Measurements from ENCODE around the gene NQO2. TPM values are rescaled to one million over a fixed set of nuclear protein-coding genes. Genes with fewer than 3 reads are reported as not detected.
A peak's percentile ranks its signal among the peaks of the same experiment; 100 is the strongest.

The NQO2 gene
- polyA plus RNA-seq, 1 of the 3 experiments (the other 2 are of a cell fraction): 19.2 TPM

- no peak for TF ChIP-seq RFX5 (IDR thresholded peaks at IDR 0.05; ENCODE audit: low read length)
- ChIA-PET CTCF (interaction anchor here (1.0 kb wide), 1 partner anchor 15 kb away, joined by 3 read pairs; no protein-coding TSS in a partner anchor), POLR2A (no interaction called here)
- peaks cover 6 to 9% of the 10 kb centered on the region in 2 experiments; a peak in 3 of 4 replicates for H3K4me1 ChIP-seq (ENCODE audit: control insufficient read depth in 1 of 2, insufficient read depth in 2 of 2, low read depth in 1 of 2, low read length in 1 of 2)
- no peak overlapping the region for H3K4me2 ChIP-seq
- DNase-seq: no peak
- H3F3A ChIP-seq (replicated peaks; ENCODE audit: insufficient read depth): peaks cover 29% of the 10 kb centered on the region
- no peak overlapping the region for H2AFZ ChIP-seq (ENCODE audit: low read depth)
- no peaks in the 10 kb centered on the region for H3K9me3 ChIP-seq
- H3K27ac ChIP-seq (ENCODE audit: low read depth in 2 of 2, low read length in 1 of 2): no peak overlapping the region
- 96% methylated on average over 7 of the region's 7 CpGs for WGBS (ENCODE audit: low lambda C conversion rate)
- no peak overlapping the region for H3K9ac ChIP-seq
- no peak overlapping the region for H3K4me3 ChIP-seq (ENCODE audit: low read depth in 2 of 2, low read length in 1 of 2)
- peaks cover 0 to 3% of the 10 kb centered on the region in 2 experiments for H3K36me3 ChIP-seq (replicated peaks in 1 of 2; ENCODE audit: control insufficient read depth in 1 of 2, insufficient read depth in 2 of 2, low read length in 1 of 2)
- no peaks in the 10 kb centered on the region for H3K9me2 ChIP-seq
- H4K20me1 ChIP-seq (ENCODE audit: insufficient read depth): no peaks in the 10 kb centered on the region
- no peaks in the 10 kb centered on the region for H3K27me3 ChIP-seq (ENCODE audit: insufficient read depth)
- H3K79me2 ChIP-seq (ENCODE audit: insufficient read depth): peaks cover 82% of the 10 kb centered on the region
These were observed 31.8 kb upstream of the NQO2 start for GRCh38 chr6:2967936-2968335.

- ChIA-PET CTCF (interaction anchor here (1.0 kb wide), 1 partner anchor 16 kb away, joined by 6 read pairs; no protein-coding TSS in a partner anchor), POLR2A (no interaction called here)
- Histone ChIP-seq H3F3A (replicated peaks; ENCODE audit: insufficient read depth) (peaks cover 29% of the 10 kb centered on the region), H3K27ac (ENCODE audit: low read depth in 2 of 2, low read length in 1 of 2) (peak overlapping the region in 1 of 2 experiments; percentile 29; a peak in 1 of 4 replicates), H3K9me3 (no peaks in the 10 kb centered on the region), H3K4me2 (no peak overlapping the region), H3K36me3 (replicated peaks in 1 of 2; ENCODE audit: control insufficient read depth in 1 of 2, insufficient read depth in 2 of 2, low read length in 1 of 2) (peaks cover 0 to 3% of the 10 kb centered on the region in 2 experiments), H3K9me2 (no peaks in the 10 kb centered on the region), H4K20me1 (ENCODE audit: insufficient read depth) (no peaks in the 10 kb centered on the region), H3K4me1 (ENCODE audit: control insufficient read depth in 1 of 2, insufficient read depth in 2 of 2, low read depth in 1 of 2, low read length in 1 of 2) (peaks cover 9% of the 10 kb centered on the region in 2 experiments; a peak in 3 of 4 replicates), H3K79me2 (ENCODE audit: insufficient read depth) (peaks cover 75% of the 10 kb centered on the region), H3K4me3 (ENCODE audit: low read depth in 2 of 2, low read length in 1 of 2) (no peak overlapping the region), H2AFZ (ENCODE audit: low read depth) (no peak overlapping the region), H3K9ac (no peak overlapping the region), H3K27me3 (ENCODE audit: insufficient read depth) (no peaks in the 10 kb centered on the region)
- DNase-seq: no peak
- no peak for TF ChIP-seq EZH2phosphoT487 (IDR thresholded peaks at IDR 0.05; ENCODE audit: borderline replicate concordance, low read depth)
- no peak for TF ChIP-seq ZBTB33 (IDR thresholded peaks at IDR 0.05; ENCODE audit: borderline replicate concordance, low read depth)
- TF ChIP-seq MAX (IDR thresholded peaks at IDR 0.05; ENCODE audit: low read depth): no peak
- TF ChIP-seq NFIC (IDR thresholded peaks at IDR 0.05; ENCODE audit: borderline replicate concordance): no peak
- TF ChIP-seq TAF1 (IDR thresholded peaks at IDR 0.05; ENCODE audit: borderline replicate concordance, low read depth, low read length): no peak
- no peak for TF ChIP-seq RAD21 (IDR thresholded peaks at IDR 0.05; ENCODE audit: low read length)
- TF ChIP-seq MXI1 (IDR thresholded peaks at IDR 0.05; ENCODE audit: low read depth, low read length): no peak
- TF ChIP-seq FOXM1 (IDR thresholded peaks at IDR 0.05; ENCODE audit: low read depth): no peak
- TF ChIP-seq CTCF (IDR thresholded peaks at IDR 0.05): no peak
- TF ChIP-seq GATA2 (CRISPR knock-in tag; IDR thresholded peaks at IDR 0.05): no peak
- TF ChIP-seq IRF3 (IDR thresholded peaks at IDR 0.05; ENCODE audit: low read depth, low read length): no peak
- no peak for TF ChIP-seq RCOR1 (IDR thresholded peaks at IDR 0.05; ENCODE audit: low read length)
- no peak for TF ChIP-seq RFX5 (IDR thresholded peaks at IDR 0.05; ENCODE audit: low read length)
- TF ChIP-seq REST (IDR thresholded peaks at IDR 0.05; ENCODE audit: low read depth, low read length): no peak
- TF ChIP-seq TCF12 (IDR thresholded peaks at IDR 0.05): no peak
- 92% methylated on average over 8 of the region's 8 CpGs for WGBS (ENCODE audit: low lambda C conversion rate)
These were observed 31.0 kb upstream of the NQO2 start for GRCh38 chr6:2968600-2969135.
